NCI-H2081 (cell line): Measurements from ENCODE around the gene TTC39C.
"Not testable (repeated sequence)": the region's sequence is repeated elsewhere in the genome, so short reads cannot be mapped to it uniquely, and the experiment has no call there.

Experiments
- DNase-seq, 2 experiments: peaks; one replicate each; lab custom pipeline; 2025; lab: John Stamatoyannopoulos, UW

Gene TTC39C

GRCh38 chr18:24016643-24017042 lies 2.1 kb downstream of the TTC39C start:
- DNase-seq = peak; percentile 6 to 55

- DNase-seq = no peak
Observed at GRCh38 chr18:24018299-24018886, 3.8 kb downstream of the TTC39C start.

DNA sequence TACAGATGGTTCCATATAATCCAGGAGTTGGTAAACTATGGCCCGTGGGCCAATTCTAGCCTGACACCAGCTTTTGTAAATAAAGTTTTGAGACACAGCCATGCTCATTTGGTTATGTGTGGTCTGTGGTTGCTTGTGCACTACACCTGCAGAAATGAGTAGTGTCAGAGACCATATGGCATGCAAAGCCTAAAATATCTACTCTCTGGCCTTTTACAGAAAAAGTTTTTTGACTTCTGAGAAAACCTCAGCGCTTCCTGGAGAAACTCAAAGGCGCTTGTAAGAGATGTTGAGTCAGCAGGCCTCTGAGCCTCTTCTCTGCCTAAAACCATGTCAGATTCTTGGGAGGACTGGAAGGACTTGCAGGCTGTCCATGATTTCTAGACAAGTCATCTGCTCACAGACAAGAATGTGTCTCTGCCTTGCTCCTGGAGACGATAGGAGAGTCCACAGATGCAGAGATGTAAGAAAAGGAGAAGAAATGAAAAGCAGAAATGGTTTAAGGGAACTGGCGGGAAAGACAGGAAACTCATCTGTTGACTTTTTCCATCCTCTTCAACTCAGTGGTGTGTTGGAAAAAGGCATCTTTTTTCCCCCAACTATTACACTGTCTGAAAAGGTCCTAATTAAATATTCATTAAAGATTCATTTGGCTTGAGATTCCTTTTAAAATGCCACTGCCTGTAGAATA lies 5.2 kb downstream of the TTC39C start:
- no peak for DNase-seq

DNA sequence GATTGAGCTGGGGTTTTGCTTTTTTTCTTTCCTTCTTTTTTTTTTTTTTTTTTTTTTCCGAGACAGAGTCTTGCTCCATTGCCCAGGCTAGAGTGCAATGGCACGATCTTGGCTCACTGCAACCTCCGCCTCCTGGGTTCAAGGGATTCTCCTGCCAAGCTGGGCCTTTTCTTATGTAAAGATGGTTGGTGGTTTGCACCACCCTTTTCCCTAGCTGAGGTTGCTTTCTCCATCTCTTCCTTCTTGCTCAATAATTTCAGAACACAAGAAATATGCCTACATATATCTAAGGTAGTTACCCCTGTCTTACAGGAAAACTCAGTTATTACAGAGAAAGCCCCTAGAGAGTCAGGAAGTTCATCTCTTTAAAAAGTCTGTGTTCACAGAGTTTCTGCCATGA lies 7.0 kb downstream of the TTC39C start:
- DNase-seq = no peak

- DNase-seq = no peak
Observed at GRCh38 chr18:24022161-24022560, 7.6 kb downstream of the TTC39C start.

DNA sequence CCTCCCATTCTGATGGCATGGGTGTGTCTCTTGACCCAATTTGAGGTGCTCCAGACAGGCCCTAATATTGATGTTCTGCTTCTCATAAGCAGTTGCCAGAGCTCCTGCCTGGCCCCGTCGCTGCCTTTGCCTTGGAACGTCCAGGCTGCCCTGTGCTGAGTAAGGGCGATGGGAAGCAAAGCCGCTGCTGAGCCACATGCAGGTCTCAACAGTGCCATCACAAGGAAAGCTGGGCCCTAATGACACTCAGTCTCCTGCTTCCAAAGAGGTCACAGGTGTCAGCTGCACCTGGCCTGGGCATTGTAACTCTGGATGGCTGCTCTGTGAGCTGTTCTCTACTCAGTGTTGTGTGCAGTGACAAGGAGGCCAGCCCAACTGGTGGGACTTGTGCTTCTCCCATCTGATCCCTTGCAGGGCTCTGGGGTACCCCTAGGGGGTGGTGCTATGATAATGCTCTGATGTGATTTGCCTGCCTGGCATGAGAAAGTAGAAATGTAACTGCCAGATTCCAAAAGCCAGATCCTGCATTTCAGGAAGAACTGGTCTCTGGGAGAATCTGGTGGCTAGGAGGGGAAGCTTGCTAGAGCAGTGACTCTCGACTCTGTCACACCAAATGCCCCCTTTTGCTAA lies 8.7 kb downstream of the TTC39C start:
- DNase-seq = no peak

DNA sequence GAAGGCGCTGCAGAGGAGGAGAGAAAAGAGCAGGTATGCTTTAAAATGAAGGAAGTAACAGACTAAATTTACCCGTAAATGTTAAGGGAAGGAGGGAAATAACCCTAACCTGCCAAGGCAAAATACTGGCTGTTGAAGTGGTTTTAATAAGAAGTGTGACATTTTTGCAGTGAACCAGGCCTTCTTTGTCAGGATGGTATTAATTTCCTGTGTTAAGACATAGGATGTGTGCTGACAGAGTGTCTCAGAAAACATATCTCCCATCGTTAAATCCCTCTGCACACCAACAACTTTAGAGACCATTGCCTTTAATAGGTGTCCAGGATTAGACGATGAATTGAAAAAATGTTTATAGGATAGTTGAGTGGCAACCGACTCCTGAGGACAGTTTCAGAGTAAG lies 9.9 kb downstream of the TTC39C start:
- DNase-seq = no peak

DNA sequence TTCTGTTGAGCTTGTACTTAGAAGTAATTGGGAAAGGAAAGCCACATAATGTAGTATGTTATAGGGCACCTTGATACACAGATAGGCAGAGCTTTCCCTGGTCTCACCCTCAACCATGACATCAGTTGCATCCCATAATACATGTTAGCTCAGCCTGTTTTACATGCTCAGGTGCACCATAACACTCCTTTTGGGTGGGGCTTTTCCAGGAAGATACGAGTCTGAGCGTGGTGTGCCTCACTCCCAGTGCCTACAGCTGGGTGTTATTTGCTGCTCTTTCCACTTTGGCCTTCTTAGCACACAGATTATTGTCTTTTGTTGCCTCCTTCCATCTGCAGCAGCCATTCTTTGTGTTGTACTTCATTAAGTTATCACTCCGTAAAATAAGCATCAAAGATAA lies 11.9 kb downstream of the TTC39C start:
- DNase-seq = no peak

DNA sequence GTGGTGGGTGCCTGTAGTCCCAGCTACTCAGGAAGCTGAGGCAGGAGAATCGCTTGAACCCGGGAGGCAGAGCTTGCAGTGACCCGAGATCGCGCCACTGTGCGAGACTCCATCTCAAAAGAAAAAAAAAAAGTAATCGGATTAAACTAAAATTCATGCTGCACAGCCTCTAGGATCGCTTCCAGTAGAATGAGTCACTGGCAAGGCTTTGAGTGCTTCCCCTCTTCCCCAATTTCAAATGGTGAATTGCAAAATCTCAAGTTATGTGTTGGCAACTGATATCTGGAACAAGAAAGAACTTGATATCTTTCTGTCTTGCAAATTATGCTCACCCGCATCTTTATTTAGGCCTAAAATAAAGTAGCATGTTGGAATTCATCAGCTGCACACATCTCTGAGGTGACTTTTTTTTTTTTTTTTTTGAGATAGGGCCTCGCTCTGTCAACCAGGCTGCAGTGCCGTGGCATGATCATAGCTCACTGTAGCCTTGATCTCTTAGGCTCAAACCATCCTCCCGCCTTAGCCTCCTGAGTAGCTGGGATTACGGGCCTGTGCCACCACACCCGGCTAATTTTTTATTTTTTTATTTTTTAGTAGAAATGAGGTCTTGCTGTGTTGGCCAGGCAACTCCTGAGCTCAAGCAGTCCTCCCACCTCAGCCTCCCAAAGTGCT lies 12.7 kb downstream of the TTC39C start:
- no peak for DNase-seq

- DNase-seq = not testable (repeated sequence)
Observed at GRCh38 chr18:24028946-24029345, 14.4 kb downstream of the TTC39C start.

GRCh38 chr18:24031318-24031717 lies 16.8 kb downstream of the TTC39C start:
- no peak for DNase-seq

- no peak for DNase-seq
Observed at GRCh38 chr18:24031916-24032315, 17.4 kb downstream of the TTC39C start.

DNA sequence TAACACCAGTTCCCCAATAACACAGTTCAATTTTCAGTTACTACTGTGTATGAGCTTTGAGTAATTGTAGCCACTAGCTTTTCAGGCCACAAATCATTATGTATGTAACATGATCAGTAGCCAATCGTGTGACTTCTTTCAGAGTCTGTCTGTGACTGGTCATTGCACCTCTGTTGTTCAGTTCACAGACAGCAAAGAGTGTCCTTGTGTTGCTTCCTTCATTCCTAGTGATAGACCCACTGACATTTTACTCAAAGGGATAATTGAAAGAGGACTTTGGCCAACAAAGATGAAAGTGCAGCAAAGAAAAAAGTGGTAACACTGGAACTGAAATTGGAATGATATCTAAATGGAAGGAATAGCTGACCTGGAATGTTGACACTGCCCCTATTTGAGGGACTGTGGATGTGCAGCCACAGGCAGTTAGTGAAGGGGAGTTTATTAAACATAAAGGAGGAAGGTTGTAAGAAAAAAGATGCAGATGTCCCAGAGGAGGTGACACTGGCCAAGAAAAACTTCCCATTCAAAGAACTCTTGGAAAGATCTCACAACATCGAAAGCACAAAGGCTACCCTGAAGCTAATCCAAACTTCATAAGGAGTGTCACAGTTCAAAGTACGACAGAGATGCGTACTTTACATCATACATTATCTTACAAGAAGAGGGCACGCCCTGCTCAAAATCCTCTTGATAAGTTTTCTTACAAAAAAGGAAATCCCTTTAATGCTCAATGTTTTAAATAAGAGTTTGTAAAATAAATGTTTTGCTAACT lies 19.3 kb downstream of the TTC39C start:
- DNase-seq = no peak

- DNase-seq = peak in 1 of 2 experiments; percentile 27
Observed at GRCh38 chr18:24035316-24035715, 20.8 kb downstream of the TTC39C start.

GRCh38 chr18:24039671-24040070 lies 25.1 kb downstream of the TTC39C start:
- DNase-seq = no peak

DNA sequence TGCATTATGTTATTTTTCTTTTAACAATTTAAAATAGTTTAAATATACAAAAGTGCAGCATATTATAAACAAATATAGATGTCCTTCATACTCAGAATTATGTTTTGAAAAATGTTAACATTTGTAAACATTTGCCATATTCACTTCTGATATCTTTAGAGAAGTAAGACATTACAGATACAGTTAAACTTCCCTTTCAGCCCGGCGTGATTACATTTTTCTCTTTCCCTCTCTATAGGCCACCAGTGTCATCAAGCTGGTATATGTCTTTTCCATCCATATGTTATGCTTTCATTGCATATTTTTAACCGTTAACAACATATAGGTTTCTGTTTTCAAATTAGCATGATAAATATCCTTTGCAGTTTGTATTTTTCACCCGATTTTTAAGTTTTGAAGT lies 27.1 kb downstream of the TTC39C start:
- no peak for DNase-seq

GRCh38 chr18:24043403-24043802 lies 28.8 kb downstream of the TTC39C start:
- DNase-seq = no peak

DNA sequence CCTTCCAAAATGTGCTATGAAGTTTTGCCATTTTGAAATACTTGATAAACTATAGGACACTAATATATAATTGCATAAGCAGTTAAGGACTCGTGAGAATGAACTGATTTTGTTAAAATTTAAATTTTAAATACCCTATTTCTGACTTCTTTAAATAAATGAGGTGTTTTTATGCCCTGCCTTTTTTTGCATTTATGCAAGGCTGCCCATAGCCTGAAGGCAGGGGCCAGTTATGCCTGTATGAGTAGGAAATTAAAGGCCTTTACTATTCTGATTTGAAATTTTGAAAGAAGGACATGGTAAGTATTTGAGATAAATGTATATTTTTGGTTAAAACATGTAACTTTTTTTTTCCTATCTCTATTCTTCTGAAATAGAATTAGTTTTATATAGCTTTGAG lies 33.7 kb downstream of the TTC39C start:
- DNase-seq = no peak

GRCh38 chr18:24049142-24049541 lies 34.6 kb downstream of the TTC39C start:
- no peak for DNase-seq

GRCh38 chr18:24051031-24051947 lies 36.7 kb downstream of the TTC39C start:
- DNase-seq = no peak

DNA sequence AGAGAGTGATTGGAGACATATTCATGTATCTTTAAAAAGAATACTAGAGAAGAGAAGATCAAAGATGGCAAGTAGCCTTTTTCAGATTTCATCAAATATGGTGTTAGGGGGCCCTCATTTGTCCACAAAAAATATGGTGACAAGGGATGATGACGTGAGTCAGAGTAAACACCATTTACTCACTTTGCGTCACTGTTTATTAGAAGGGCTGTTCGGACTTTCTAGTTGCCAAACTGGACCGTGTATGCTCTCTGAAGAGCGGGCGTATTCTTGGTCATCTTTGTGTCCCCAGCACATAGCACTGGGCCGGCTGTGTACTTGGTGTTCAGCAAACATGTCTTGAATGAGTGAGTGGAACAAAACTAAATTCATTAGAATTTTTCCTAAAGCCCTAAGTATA lies 37.5 kb downstream of the TTC39C start:
- no peak for DNase-seq
